ENCODE results near the gene KANSL1. TPM values are rescaled to one million over a fixed set of nuclear protein-coding genes. Genes with fewer than 3 reads are reported as not detected.

The KANSL1 gene
- total RNA-seq, 1 donor from 2014 or later: 56.0 TPM

GRCh38 chr17:46167826-46168569 is 25.2 kb downstream of the KANSL1 start:
- DNase-seq (ENCODE audit: low read depth in 2 of 2): no peak

GRCh38 chr17:46167267-46167666 is 26.0 kb downstream of the KANSL1 start:
- no peak for DNase-seq (ENCODE audit: low read depth in 2 of 2)

GRCh38 chr17:46166692-46167249 is 26.5 kb downstream of the KANSL1 start:
- DNase-seq (ENCODE audit: low read depth in 2 of 2): no peak

GRCh38 chr17:46163929-46164594 is 29.2 kb downstream of the KANSL1 start:
- DNase-seq (ENCODE audit: low read depth in 2 of 2): no peak

- peak in 1 of 2 donors; percentile 12 for DNase-seq (ENCODE audit: low read depth in 2 of 2)
These were observed 29.9 kb downstream of the KANSL1 start for GRCh38 chr17:46163316-46163715.

GRCh38 chr17:46162866-46163265 is 30.4 kb downstream of the KANSL1 start:
- DNase-seq (ENCODE audit: low read depth in 2 of 2): no peak

- DNase-seq (ENCODE audit: low read depth in 2 of 2): no peak
These were observed 33.1 kb downstream of the KANSL1 start for GRCh38 chr17:46160169-46160568.

GRCh38 chr17:46159686-46160085 is 33.5 kb downstream of the KANSL1 start:
- DNase-seq (ENCODE audit: low read depth in 2 of 2): no peak

GRCh38 chr17:46158323-46159296 is 34.6 kb downstream of the KANSL1 start:
- no peak for DNase-seq (ENCODE audit: low read depth in 2 of 2)

GRCh38 chr17:46157443-46158062 is 35.7 kb downstream of the KANSL1 start:
- DNase-seq (ENCODE audit: low read depth in 2 of 2): peak in 1 of 2 donors; percentile 24

GRCh38 chr17:46154151-46154816 is 38.9 kb downstream of the KANSL1 start:
- DNase-seq (ENCODE audit: low read depth in 2 of 2): peak in 1 of 2 donors; percentile 64

GRCh38 chr17:46152423-46152822 is 40.8 kb downstream of the KANSL1 start:
- DNase-seq (ENCODE audit: low read depth in 2 of 2): no peak

GRCh38 chr17:46151762-46152161 is 41.5 kb downstream of the KANSL1 start:
- no peak for DNase-seq (ENCODE audit: low read depth in 2 of 2)

- DNase-seq (ENCODE audit: low read depth in 2 of 2): peak in 1 of 2 donors; percentile 48
These were observed 42.8 kb downstream of the KANSL1 start for GRCh38 chr17:46150216-46150963.

GRCh38 chr17:46148247-46148646 is 45.0 kb downstream of the KANSL1 start:
- DNase-seq (ENCODE audit: low read depth in 2 of 2): no peak

GRCh38 chr17:46147296-46147695 is 45.9 kb downstream of the KANSL1 start:
- DNase-seq (ENCODE audit: low read depth in 2 of 2): no peak

- no peak for DNase-seq (ENCODE audit: low read depth in 2 of 2)
These were observed 49.0 kb downstream of the KANSL1 start for GRCh38 chr17:46144246-46144645.

- no peak for DNase-seq (ENCODE audit: low read depth in 2 of 2)
These were observed 49.4 kb downstream of the KANSL1 start for GRCh38 chr17:46143827-46144236.

GRCh38 chr17:46141645-46142044 is 51.6 kb downstream of the KANSL1 start:
- DNase-seq (ENCODE audit: low read depth in 2 of 2): no peak
